Measurements from ENCODE around the gene LINGO3.
A peak's percentile ranks its signal among the peaks of the same experiment; 100 is the strongest.

DNA sequence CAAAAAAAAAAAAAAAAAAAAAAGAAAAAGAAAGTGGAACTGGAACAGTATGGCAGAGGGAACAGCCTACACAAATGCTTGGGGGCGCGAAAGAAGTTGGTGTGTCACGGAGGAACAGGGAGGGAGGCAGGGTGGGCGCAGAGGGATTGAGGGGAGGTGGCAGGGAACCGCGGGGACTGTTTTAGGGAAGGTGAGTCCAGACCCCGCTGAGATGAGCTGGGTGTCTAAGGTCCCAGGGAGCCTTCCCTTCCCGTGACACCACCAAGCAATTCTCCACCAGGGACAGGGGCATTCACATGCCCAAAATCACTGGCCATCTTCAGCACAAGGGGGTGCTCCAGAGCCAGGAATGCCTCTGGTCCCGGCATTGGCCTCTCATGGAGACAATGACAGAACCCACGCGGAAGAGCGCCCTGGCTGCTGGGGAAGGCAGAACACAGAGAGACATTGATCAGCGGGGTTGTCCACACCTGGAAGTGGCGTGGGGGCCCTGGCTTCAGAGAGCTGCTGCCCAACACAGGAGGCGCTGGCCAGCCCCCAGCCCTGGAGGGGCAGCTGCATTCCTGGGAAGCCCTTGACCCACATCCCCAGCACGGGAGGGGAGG is 32.9 kb downstream of the LINGO3 start:
- TF ChIP-seq POLR2A (IDR thresholded peaks at IDR 0.05; ENCODE audit: low read depth, low read length) = no peak
- peak; percentile 65 for TF ChIP-seq CTCF (conservative IDR thresholded peaks at IDR 0.05; ENCODE audit: low read depth, low read length)
- TF ChIP-seq MXI1 (IDR thresholded peaks at IDR 0.05; ENCODE audit: borderline replicate concordance, low read depth, low read length) = peak; percentile 56; the same call in 1 of the 2 replicates
- peak; percentile 75 for TF ChIP-seq RAD21 (IDR thresholded peaks at IDR 0.05; ENCODE audit: low read length)
- TF ChIP-seq CEBPB (IDR thresholded peaks at IDR 0.05; ENCODE audit: low read depth, low read length) = no peak
- TF ChIP-seq FOS (IDR thresholded peaks at IDR 0.05; ENCODE audit: low read depth, low read length) = no peak
